HL-60 (cell line): ENCODE results near the gene C10orf71.

ENCODE experiments used
- GABPA ChIP-seq: IDR thresholded peaks from 2 replicates; pipeline ENCODE4 v1.6.1; 2012; ENCODE audit warnings: low read depth
- POLR2AphosphoS5 ChIP-seq: IDR thresholded peaks from 2 replicates; pipeline ENCODE4 v1.6.1; 2012; ENCODE audit warnings: low read depth
- REST ChIP-seq: IDR thresholded peaks from 2 replicates; pipeline ENCODE4 v1.6.1; 2012; ENCODE audit warnings: low read depth; ENCODE audit not compliant: insufficient replicate concordance
- TF ChIP-seq, protein P1 (sequence below): IDR thresholded peaks from one replicate; pipeline ENCODE4 v1.5.1; 2011; ENCODE audit warnings: low read length, control low read depth, inconsistent platforms; ENCODE audit not compliant: insufficient read depth

DNA sequence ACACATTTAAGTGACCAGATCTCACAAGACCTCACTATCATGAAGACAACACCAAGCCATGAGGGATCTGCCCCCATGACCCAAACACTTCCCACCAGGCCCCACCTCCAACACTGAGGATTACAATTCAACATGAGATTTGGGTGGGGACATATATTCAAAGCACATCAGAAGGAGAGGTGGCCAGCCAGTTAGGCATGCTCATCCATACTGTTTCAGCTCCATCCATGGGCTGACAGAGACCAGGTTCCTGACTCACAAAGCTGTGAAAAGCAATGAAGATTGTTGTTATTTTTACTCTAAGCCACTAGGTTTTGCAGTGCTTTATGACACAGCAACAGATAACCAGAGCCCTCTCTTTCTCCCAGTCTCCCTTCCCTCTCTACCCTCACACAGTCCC, 36.0 kb downstream of the C10orf71 start:
- TF ChIP-seq, protein P1, sequence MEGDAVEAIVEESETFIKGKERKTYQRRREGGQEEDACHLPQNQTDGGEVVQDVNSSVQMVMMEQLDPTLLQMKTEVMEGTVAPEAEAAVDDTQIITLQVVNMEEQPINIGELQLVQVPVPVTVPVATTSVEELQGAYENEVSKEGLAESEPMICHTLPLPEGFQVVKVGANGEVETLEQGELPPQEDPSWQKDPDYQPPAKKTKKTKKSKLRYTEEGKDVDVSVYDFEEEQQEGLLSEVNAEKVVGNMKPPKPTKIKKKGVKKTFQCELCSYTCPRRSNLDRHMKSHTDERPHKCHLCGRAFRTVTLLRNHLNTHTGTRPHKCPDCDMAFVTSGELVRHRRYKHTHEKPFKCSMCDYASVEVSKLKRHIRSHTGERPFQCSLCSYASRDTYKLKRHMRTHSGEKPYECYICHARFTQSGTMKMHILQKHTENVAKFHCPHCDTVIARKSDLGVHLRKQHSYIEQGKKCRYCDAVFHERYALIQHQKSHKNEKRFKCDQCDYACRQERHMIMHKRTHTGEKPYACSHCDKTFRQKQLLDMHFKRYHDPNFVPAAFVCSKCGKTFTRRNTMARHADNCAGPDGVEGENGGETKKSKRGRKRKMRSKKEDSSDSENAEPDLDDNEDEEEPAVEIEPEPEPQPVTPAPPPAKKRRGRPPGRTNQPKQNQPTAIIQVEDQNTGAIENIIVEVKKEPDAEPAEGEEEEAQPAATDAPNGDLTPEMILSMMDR = no peak
- no peak for TF ChIP-seq GABPA
- no peak for TF ChIP-seq REST
- no peak for TF ChIP-seq POLR2AphosphoS5
